HG03575 (cell line): Measurements from ENCODE around the gene KRIT1.
A peak's percentile ranks its signal among the peaks of the same experiment; 100 is the strongest.
"Not testable (repeated sequence)": the region's sequence is repeated elsewhere in the genome, so short reads cannot be mapped to it uniquely, and the experiment has no call there.

Source experiments
- ATAC-seq: cut with Tn5 transposase; IDR thresholded peaks from one replicate; pipeline ENCODE4 v1.9.1; 2021; ENCODE audit not compliant: unreplicated experiment, insufficient number of reproducible peaks, low FRiP score; ENCODE audit errors: extremely low read depth

Gene KRIT1

GRCh38 chr7:92253251-92253650, 7.5 kb upstream of the KRIT1 start:
- no peak for ATAC-seq

- ATAC-seq: no peak
These were observed 5.5 kb upstream of the KRIT1 start for GRCh38 chr7:92251181-92251580.

GRCh38 chr7:92250603-92251002, 4.9 kb upstream of the KRIT1 start:
- ATAC-seq: no peak

GRCh38 chr7:92246360-92247101, 817 bp upstream of the KRIT1 start:
- ATAC-seq: peak; percentile 5

- no peak for ATAC-seq
These were observed 767 bp downstream of the KRIT1 start for GRCh38 chr7:92244808-92245486.

GRCh38 chr7:92242972-92243371, 2.7 kb downstream of the KRIT1 start:
- ATAC-seq: no peak

- no peak for ATAC-seq
These were observed 15.2 kb downstream of the KRIT1 start for GRCh38 chr7:92230547-92230946.

- ATAC-seq: no peak
These were observed 17.0 kb downstream of the KRIT1 start for GRCh38 chr7:92228742-92229141.

- no peak for ATAC-seq
These were observed 17.6 kb downstream of the KRIT1 start for GRCh38 chr7:92228100-92228499.

- no peak for ATAC-seq
These were observed 18.7 kb downstream of the KRIT1 start for GRCh38 chr7:92226981-92227380.

- ATAC-seq: no peak
These were observed 23.9 kb downstream of the KRIT1 start for GRCh38 chr7:92221766-92222165.

- ATAC-seq: no peak
These were observed 39.0 kb downstream of the KRIT1 start for GRCh38 chr7:92206672-92207071.

GRCh38 chr7:92205987-92206386, 39.7 kb downstream of the KRIT1 start:
- no peak for ATAC-seq

GRCh38 chr7:92200791-92201190, 44.9 kb downstream of the KRIT1 start:
- ATAC-seq: no peak

- no peak for ATAC-seq
These were observed 53.4 kb downstream of the KRIT1 start for GRCh38 chr7:92192326-92192725.

- not testable (repeated sequence) for ATAC-seq
These were observed 56.5 kb downstream of the KRIT1 start for GRCh38 chr7:92189246-92189645.

- ATAC-seq: not testable (repeated sequence)
These were observed 61.4 kb downstream of the KRIT1 start for GRCh38 chr7:92184294-92184693.

- ATAC-seq: no peak
These were observed 66.5 kb downstream of the KRIT1 start, which contains the start of gene LRRD1 for GRCh38 chr7:92178928-92179924. TSS of gene LRRD1 (minus strand) at chr7:92179142. CDS start at chr7:92165202, 13,940 bp downstream.

- no peak for ATAC-seq
These were observed 68.4 kb downstream of the KRIT1 start for GRCh38 chr7:92177362-92177761.
